ENCODE data around the gene ENOX1. TPM values are rescaled to one million over a fixed set of nuclear protein-coding genes. Genes with fewer than 3 reads are reported as not detected.

The ENOX1 gene
- total RNA-seq, 2 donors from 2014 or later, result 0.33 TPM; not detected in 1

GRCh38 chr13:43489233-43489632, 297.5 kb downstream of the ENOX1 start:
- H3K27ac Mint-ChIP-seq, result no peak overlapping the region
- Histone ChIP-seq H3K4me1 (ENCODE audit: control insufficient read depth, insufficient read depth, low read length) (no peaks in the 10 kb centered on the region), H3K9me3 (ENCODE audit: control insufficient read depth, low read length) (no peaks in the 10 kb centered on the region), H3K27ac (ENCODE audit: low read depth, low read length) (no peak overlapping the region), H3K36me3 (ENCODE audit: control insufficient read depth, insufficient read depth, low read length) (no peaks in the 10 kb centered on the region), H3K9ac (ENCODE audit: extremely low read depth, low read length, poor library complexity, severe bottlenecking) (no peak overlapping the region), H3K4me3 (ENCODE audit: low read length) (no peak overlapping the region), H3K27me3 (ENCODE audit: control insufficient read depth, insufficient read depth, low read length, poor library complexity, severe bottlenecking) (no peaks in the 10 kb centered on the region)
- WGBS, 2 experiments (ENCODE audit: insufficient coverage in 1 of 2, insufficient read length in 1 of 2), result 88 to 91% methylated on average over 3 of the region's 3 CpGs
- no peaks in the 10 kb centered on the region for H3K9me3 Mint-ChIP-seq
- no peaks in the 10 kb centered on the region for H3K36me3 Mint-ChIP-seq (ENCODE audit: low read depth)
- no peaks in the 10 kb centered on the region for H3K27me3 Mint-ChIP-seq (ENCODE audit: insufficient read depth)
- H3K4me1 Mint-ChIP-seq, result peaks cover 4% of the 10 kb centered on the region
- no peak for DNase-seq
- TF ChIP-seq CTCF (conservative IDR thresholded peaks at IDR 0.05), result no peak
- no peak overlapping the region for H3K4me3 Mint-ChIP-seq

GRCh38 chr13:43487885-43488284, 298.9 kb downstream of the ENOX1 start:
- no peak overlapping the region for H3K9ac ChIP-seq (ENCODE audit: extremely low read depth, low read length, poor library complexity, severe bottlenecking)
- Mint-ChIP-seq H3K9me3 (no peaks in the 10 kb centered on the region), H3K36me3 (ENCODE audit: low read depth) (no peaks in the 10 kb centered on the region), H3K4me1 (no peaks in the 10 kb centered on the region), H3K27ac (no peak overlapping the region), H3K4me3 (no peak overlapping the region), H3K27me3 (ENCODE audit: insufficient read depth) (no peaks in the 10 kb centered on the region)
- 80 to 91% methylated on average over 2 of the region's 2 CpGs for WGBS, 2 experiments (ENCODE audit: insufficient coverage in 1 of 2, insufficient read length in 1 of 2)
- no peak for DNase-seq
- no peaks in the 10 kb centered on the region for H3K27me3 ChIP-seq (ENCODE audit: control insufficient read depth, insufficient read depth, low read length, poor library complexity, severe bottlenecking)
- H3K27ac ChIP-seq (ENCODE audit: low read depth, low read length), result no peak overlapping the region
- H3K36me3 ChIP-seq (ENCODE audit: control insufficient read depth, insufficient read depth, low read length), result no peaks in the 10 kb centered on the region
- no peak for TF ChIP-seq CTCF (conservative IDR thresholded peaks at IDR 0.05)
- no peaks in the 10 kb centered on the region for H3K9me3 ChIP-seq (ENCODE audit: control insufficient read depth, low read length)
- no peak overlapping the region for H3K4me3 ChIP-seq (ENCODE audit: low read length)
- no peaks in the 10 kb centered on the region for H3K4me1 ChIP-seq (ENCODE audit: control insufficient read depth, insufficient read depth, low read length)

- Mint-ChIP-seq H3K9me3 (no peaks in the 10 kb centered on the region), H3K27me3 (ENCODE audit: insufficient read depth) (no peaks in the 10 kb centered on the region), H3K4me3 (no peak overlapping the region), H3K4me1 (no peaks in the 10 kb centered on the region), H3K36me3 (ENCODE audit: low read depth) (no peaks in the 10 kb centered on the region), H3K27ac (no peak overlapping the region)
- H3K4me3 ChIP-seq (ENCODE audit: low read length), result no peak overlapping the region
- H3K4me1 ChIP-seq (ENCODE audit: control insufficient read depth, insufficient read depth, low read length), result no peaks in the 10 kb centered on the region
- H3K27me3 ChIP-seq (ENCODE audit: control insufficient read depth, insufficient read depth, low read length, poor library complexity, severe bottlenecking), result no peaks in the 10 kb centered on the region
- WGBS, 2 experiments (ENCODE audit: insufficient coverage in 1 of 2, insufficient read length in 1 of 2), result 85 to 88% methylated on average over 3 of the region's 3 CpGs
- no peaks in the 10 kb centered on the region for H3K9me3 ChIP-seq (ENCODE audit: control insufficient read depth, low read length)
- no peak overlapping the region for H3K27ac ChIP-seq (ENCODE audit: low read depth, low read length)
- no peak for TF ChIP-seq CTCF (conservative IDR thresholded peaks at IDR 0.05)
- no peak for DNase-seq
- H3K36me3 ChIP-seq (ENCODE audit: control insufficient read depth, insufficient read depth, low read length), result no peaks in the 10 kb centered on the region
- no peak overlapping the region for H3K9ac ChIP-seq (ENCODE audit: extremely low read depth, low read length, poor library complexity, severe bottlenecking)
Observed at GRCh38 chr13:43487461-43487860, 299.3 kb downstream of the ENOX1 start.

All from endodermal cell (in vitro differentiated cells).